HEK293 (cell line): Measurements from ENCODE around the gene UHMK1.

Experiments used
- CTCF ChIA-PET: fragments of 350-600 bp; formaldehyde crosslinking; extraction: SDS; loops from one replicate; lab custom pipeline; 2021; ENCODE audit warnings: antibody characterized with exemption; lab: Yijun Ruan, JAX
- POLR2A ChIA-PET: fragments of 300-600 bp; formaldehyde crosslinking; extraction: SDS; loops from one replicate; lab custom pipeline; 2020; ENCODE audit warnings: antibody characterized with exemption, inconsistent platforms; lab: Yijun Ruan, JAX
- H3K27ac ChIP-seq: fragments of 200-500 bp; sonication (Bioruptor generic); 2 replicates; pipeline ENCODE4 v1.5.1; 2014; ENCODE audit warnings: low read depth, low read length, control low read depth, inconsistent platforms; ENCODE audit errors: extremely low read depth
- H3K36me3 ChIP-seq, 2 experiments: fragments of 200-500 bp in 1 of 2; sonication (Bioruptor generic) in 1 of 2; 1 replicate in 1 of 2; 2 replicates in 1 of 2; pipeline ENCODE4 v1.5.1; 2014 to 2017; ENCODE audit warnings: inconsistent platforms in 2 of 2, low read length in 2 of 2; ENCODE audit not compliant: control insufficient read depth in 2 of 2, insufficient read depth in 1 of 2
- H3K4me1 ChIP-seq: fragments of 200-500 bp; sonication (Bioruptor generic); 2 replicates; pipeline ENCODE4 v1.5.1; 2014; ENCODE audit warnings: mild to moderate bottlenecking, low read length, inconsistent platforms; ENCODE audit not compliant: control insufficient read depth, insufficient read depth
- H3K4me3 ChIP-seq: 2 replicates; pipeline ENCODE4 v1.5.1; 2011; ENCODE audit warnings: low read depth, mild to moderate bottlenecking, control low read depth, low read length, moderate library complexity
- H3K9me3 ChIP-seq: fragments of 200-500 bp; sonication (Bioruptor generic); 2 replicates; pipeline ENCODE4 v1.5.1; 2014; ENCODE audit warnings: low read depth, low read length, inconsistent platforms; ENCODE audit not compliant: control insufficient read depth, insufficient read depth
- HIC1 ChIP-seq: fragments of 450-650 bp; formaldehyde crosslinking; IDR thresholded peaks from 2 replicates; pipeline ENCODE4 v1.5.1; 2016; ENCODE audit warnings: missing biosample characterization, missing genetic modification characterization
- INSM2 ChIP-seq: fragments of 450-650 bp; formaldehyde crosslinking; IDR thresholded peaks from 2 replicates; pipeline ENCODE4 v1.5.1; 2016; ENCODE audit warnings: missing biosample characterization, missing genetic modification characterization
- PRDM10 ChIP-seq: fragments of 450-650 bp; formaldehyde crosslinking; IDR thresholded peaks from 2 replicates; pipeline ENCODE4 v1.5.1; 2016; ENCODE audit warnings: missing biosample characterization, missing genetic modification characterization
- SP7 ChIP-seq: fragments of 450-650 bp; formaldehyde crosslinking; IDR thresholded peaks from 2 replicates; pipeline ENCODE4 v1.5.1; 2016; ENCODE audit warnings: missing biosample characterization, missing genetic modification characterization
- TCF7L2 ChIP-seq: IDR thresholded peaks from 2 replicates; pipeline ENCODE4 v1.6.1; 2011; ENCODE audit warnings: low read depth, mild to moderate bottlenecking, inconsistent platforms, low read length, moderate library complexity, borderline replicate concordance
- TRIM28 ChIP-seq: IDR thresholded peaks from 2 replicates; pipeline ENCODE4 v1.6.1; 2011; ENCODE audit warnings: low read length, control low read depth, borderline replicate concordance
- ZIC2 ChIP-seq: fragments of 450-650 bp; formaldehyde crosslinking; IDR thresholded peaks from 2 replicates; pipeline ENCODE4 v1.5.1; 2016; ENCODE audit warnings: missing biosample characterization, missing genetic modification characterization
- ZNF26 ChIP-seq: fragments of 450-650 bp; formaldehyde crosslinking; IDR thresholded peaks from 2 replicates; pipeline ENCODE4 v1.5.1; 2016; ENCODE audit warnings: missing biosample characterization, missing genetic modification characterization
- ZNF362 ChIP-seq: fragments of 450-650 bp; formaldehyde crosslinking; IDR thresholded peaks from 2 replicates; pipeline ENCODE4 v1.5.1; 2016; ENCODE audit warnings: missing biosample characterization, missing genetic modification characterization
- ZNF529 ChIP-seq: fragments of 450-650 bp; formaldehyde crosslinking; IDR thresholded peaks from 2 replicates; pipeline ENCODE4 v1.5.1; 2017; ENCODE audit warnings: missing genetic modification characterization, missing biosample characterization; ENCODE audit not compliant: insufficient replicate concordance
- ZNF580 ChIP-seq: fragments of 450-650 bp; formaldehyde crosslinking; IDR thresholded peaks from 2 replicates; pipeline ENCODE4 v1.5.1; 2016; ENCODE audit warnings: missing biosample characterization, missing genetic modification characterization
- ZNF658 ChIP-seq: fragments of 450-650 bp; formaldehyde crosslinking; IDR thresholded peaks from 2 replicates; pipeline ENCODE4; 2016; ENCODE audit warnings: missing biosample characterization, missing genetic modification characterization

Gene UHMK1

GRCh38 chr1:162557536-162557935 is 59.9 kb downstream of the UHMK1 start (continued):
- no peak for TF ChIP-seq INSM2 (tag by site-specific recombination)
- TF ChIP-seq ZNF658 (tag by site-specific recombination), result no peak
- no peak for TF ChIP-seq ZNF580
- no peak for TF ChIP-seq ZNF362 (tag by site-specific recombination)
- TF ChIP-seq ZIC2 (tag by site-specific recombination), result no peak
- TF ChIP-seq ZNF529 (tag by site-specific recombination), result no peak
- no peak for TF ChIP-seq HIC1 (tag by site-specific recombination)
- no peak for TF ChIP-seq TRIM28
- no peak for TF ChIP-seq PRDM10 (tag by site-specific recombination)
- TF ChIP-seq, all 188 proteins: peak for 0

- Histone ChIP-seq H3K9me3 (no peaks in the 10 kb centered on the region), H3K27ac (peak overlapping the region; percentile 70), H3K36me3 (no peaks in the 10 kb centered on the region), H3K4me3 (peak overlapping the region; percentile 70), H3K4me1 (no peaks in the 10 kb centered on the region)
- CTCF ChIA-PET, result interaction anchor here (1.3 kb wide), 1 partner anchor 240 kb away, joined by 4 read pairs; no protein-coding TSS in a partner anchor
- TF ChIP-seq SP7 (tag by site-specific recombination) (0 out of 2 replicates have a peak, but pooled peaks have one; percentile 15), TCF7L2 (no peak), ZNF26 (tag by site-specific recombination) (peak; percentile 87)
- POLR2A ChIA-PET, result interaction anchor here (0.6 to 1.1 kb wide), 3 partner anchors 22 to 62 kb away, joined by 3 to 4 read pairs (median 3); no protein-coding TSS in a partner anchor
Measured at GRCh38 chr1:162560303-162561036, 62.9 kb downstream of the UHMK1 start.
